Measurements from ENCODE around the gene DHCR24. TPM values are rescaled to one million over a fixed set of nuclear protein-coding genes. Genes with fewer than 3 reads are reported as not detected.
A peak's percentile ranks its signal among the peaks of the same experiment; 100 is the strongest.

Gene DHCR24
- total and polyA plus RNA-seq, 2 of the 13 experiments (the other 11 are each of a cell fraction or from before 2014, with no cell fraction given) = 374 to 448 TPM

- TF ChIP-seq ZBTB33 (CRISPR knock-in tag; IDR thresholded peaks at IDR 0.05) = peak; percentile 49; the same call in 1 of the 2 replicates
- TF ChIP-seq ZNF891 (CRISPR knock-in tag; IDR thresholded peaks at IDR 0.05) = 0 out of 2 replicates have a peak, but pooled peaks have one; percentile 71
- peak; percentile 85; the same call in 1 of the 2 replicates for TF ChIP-seq HOMEZ (CRISPR knock-in tag; IDR thresholded peaks at IDR 0.05; ENCODE audit: low read depth)
- TF ChIP-seq CBX5 (CRISPR knock-in tag; IDR thresholded peaks at IDR 0.05; ENCODE audit: borderline replicate concordance) = peak; percentile 91; the same call in 1 of the 2 replicates
- TF ChIP-seq DPF2 (CRISPR knock-in tag; IDR thresholded peaks at IDR 0.05; ENCODE audit: borderline replicate concordance, low read depth) = peak; percentile 86
- TF ChIP-seq ERF (CRISPR knock-in tag; IDR thresholded peaks at IDR 0.05) = peak; percentile 65; the same call in 1 of the 2 replicates
- TF ChIP-seq RXRB (CRISPR knock-in tag; IDR thresholded peaks at IDR 0.05; ENCODE audit: borderline replicate concordance) = peak; percentile 72; the same call in 1 of the 2 replicates
- peak; percentile 97 for TF ChIP-seq MED1 (CRISPR knock-in tag; IDR thresholded peaks at IDR 0.05)
- peak; percentile 82; the same call in 1 of the 2 replicates for TF ChIP-seq ZNF343 (CRISPR knock-in tag; IDR thresholded peaks at IDR 0.05)
- TF ChIP-seq ZNF687 (CRISPR knock-in tag; IDR thresholded peaks at IDR 0.05) = peak; percentile 90
- peak; percentile 91 for TF ChIP-seq SAP130 (CRISPR knock-in tag; IDR thresholded peaks at IDR 0.05; ENCODE audit: low read depth)
- TF ChIP-seq THAP11 (CRISPR knock-in tag; IDR thresholded peaks at IDR 0.05) = peak; percentile 62; the same call in 1 of the 2 replicates
- peak; percentile 77; the same call in 1 of the 2 replicates for TF ChIP-seq ADNP (CRISPR knock-in tag; IDR thresholded peaks at IDR 0.05)
- TF ChIP-seq, protein P1, sequence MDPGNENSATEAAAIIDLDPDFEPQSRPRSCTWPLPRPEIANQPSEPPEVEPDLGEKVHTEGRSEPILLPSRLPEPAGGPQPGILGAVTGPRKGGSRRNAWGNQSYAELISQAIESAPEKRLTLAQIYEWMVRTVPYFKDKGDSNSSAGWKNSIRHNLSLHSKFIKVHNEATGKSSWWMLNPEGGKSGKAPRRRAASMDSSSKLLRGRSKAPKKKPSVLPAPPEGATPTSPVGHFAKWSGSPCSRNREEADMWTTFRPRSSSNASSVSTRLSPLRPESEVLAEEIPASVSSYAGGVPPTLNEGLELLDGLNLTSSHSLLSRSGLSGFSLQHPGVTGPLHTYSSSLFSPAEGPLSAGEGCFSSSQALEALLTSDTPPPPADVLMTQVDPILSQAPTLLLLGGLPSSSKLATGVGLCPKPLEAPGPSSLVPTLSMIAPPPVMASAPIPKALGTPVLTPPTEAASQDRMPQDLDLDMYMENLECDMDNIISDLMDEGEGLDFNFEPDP (CRISPR knock-in tag; conservative IDR thresholded peaks at IDR 0.05) = no peak
- TF ChIP-seq RERE (CRISPR knock-in tag; IDR thresholded peaks at IDR 0.05; ENCODE audit: low read depth) = peak; percentile 57; the same call in 1 of the 2 replicates
Measured at GRCh38 chr1:54867717-54868057, 19.3 kb downstream of the DHCR24 start (continued).

All from HepG2 (cell line).